HepG2 (cell line): ENCODE results near the gene MRPS34. TPM values are rescaled to one million over a fixed set of nuclear protein-coding genes. Genes with fewer than 3 reads are reported as not detected.
A peak's percentile ranks its signal among the peaks of the same experiment; 100 is the strongest.

Experiments
- ATAC-seq: fragments of 200-7000 bp; cut with Tn5 transposase; 3 replicates; pipeline ENCODE4 v1.9.1; 2020; ENCODE audit warnings: mild to moderate bottlenecking, moderate library complexity
- Bru-seq: library from RNA; stranded (reverse); fragments of 400-500 nt; gene quantifications from one replicate; lab custom pipeline; 2021; lab: Mats Ljungman, UMichigan
- BruChase-seq, 2 experiments: library from RNA; stranded (reverse); fragments of 400-500 nt; gene quantifications; one replicate each; lab custom pipeline; 2021; lab: Mats Ljungman, UMichigan
- BruUV-seq: library from RNA; stranded (reverse); fragments of 400-500 nt; replicated peaks from 2 replicates; lab custom pipeline; 2021; lab: Mats Ljungman, UMichigan
- CTCF ChIA-PET: fragments of 300-600 bp; formaldehyde crosslinking; extraction: SDS; loops from one replicate; lab custom pipeline; 2021; ENCODE audit warnings: low total read pairs, inconsistent platforms, low intra/inter-chr PET ratio; lab: Yijun Ruan, JAX
- POLR2A ChIA-PET: fragments of 350-600 bp; sonication (Branson Sonifier 250); formaldehyde crosslinking; loops from one replicate; lab custom pipeline; 2020; ENCODE audit warnings: antibody characterized with exemption, inconsistent platforms; lab: Yijun Ruan, JAX
- DNase-seq: peaks from one replicate; pipeline ENCODE4 v3.0.0-alpha.2; 2015; ENCODE audit warnings: low spot score
- FAIRE-seq: peaks from 3 replicates; lab custom pipeline; 2011; peaks lifted over from hg19 to GRCh38; lab: Jason Lieb, UNC
- H2AFZ ChIP-seq: one replicate; pipeline ENCODE4 v1.6.1; 2011; ENCODE audit warnings: low read length, inconsistent platforms
- H3K27ac ChIP-seq: fragments of 300-600 bp; 3 replicates; pipeline ENCODE4 v1.8.0; 2011; ENCODE audit warnings: mixed run types, mild to moderate bottlenecking, mixed read lengths, low read length, inconsistent platforms; ENCODE audit not compliant: insufficient read depth; ENCODE audit errors: extremely low read length
- H3K27me3 ChIP-seq, 2 experiments: fragments of 200-600 bp in 1 of 2; 2 replicates in 1 of 2; 3 replicates in 1 of 2; pipeline versions ENCODE4 v1.6.0 to v1.8.0; 2011; ENCODE audit warnings: low read length in 2 of 2, mild to moderate bottlenecking in 2 of 2, moderate library complexity in 2 of 2, inconsistent platforms in 1 of 2; ENCODE audit not compliant: insufficient read depth in 2 of 2, control insufficient read depth in 1 of 2
- H3K36me3 ChIP-seq, 2 experiments: fragments of 200-600 bp in 1 of 2; replicated peaks in 1 of 2; 2 replicates in 1 of 2; 3 replicates in 1 of 2; pipeline versions ENCODE4 v1.5.1 to v1.8.0; 2011; ENCODE audit warnings: low read length in 2 of 2, inconsistent platforms in 1 of 2; ENCODE audit not compliant: insufficient read depth in 2 of 2, control insufficient read depth in 1 of 2
- H3K4me1 ChIP-seq: 2 replicates; pipeline ENCODE4 v1.5.1; 2012; ENCODE audit warnings: low read length, inconsistent platforms; ENCODE audit not compliant: insufficient read depth
- H3K4me2 ChIP-seq: 2 replicates; pipeline ENCODE4 v1.6.0; 2011; ENCODE audit warnings: low read depth, low read length, inconsistent platforms
- H3K4me3 ChIP-seq, 3 experiments: fragments of 200-600 bp in 1 of 3; sonication (generic), shearing (Covaris generic) in 1 of 3; replicated peaks in 1 of 3; 2 replicates each; pipeline ENCODE4 v1.5.1; 2011 to 2016; ENCODE audit warnings: low read length in 3 of 3, inconsistent platforms in 2 of 3, low read depth in 2 of 3, mild to moderate bottlenecking in 2 of 3, control low read depth in 1 of 3, mixed read lengths in 1 of 3; ENCODE audit not compliant: insufficient read depth in 1 of 3
- H3K79me2 ChIP-seq: one replicate; pipeline ENCODE4 v1.6.1; 2011; ENCODE audit warnings: low read length, inconsistent platforms; ENCODE audit not compliant: insufficient read depth
- H3K9ac ChIP-seq: 2 replicates; pipeline ENCODE4 v1.6.0; 2011; ENCODE audit warnings: mild to moderate bottlenecking, low read depth, low read length, inconsistent platforms; ENCODE audit not compliant: insufficient read depth
- H3K9me3 ChIP-seq: 2 replicates; pipeline ENCODE4 v1.5.1; 2012; ENCODE audit warnings: mild to moderate bottlenecking, low read length
- H4K20me1 ChIP-seq: 2 replicates; pipeline ENCODE4 v1.6.0; 2011; ENCODE audit warnings: inconsistent platforms, mild to moderate bottlenecking, low read length, moderate library complexity; ENCODE audit not compliant: insufficient read depth
- CHD2 ChIP-seq: IDR thresholded peaks from 2 replicates; pipeline ENCODE4 v1.6.1; 2011; ENCODE audit warnings: low read depth, low read length, improper control_type of control experiment
- DMTF1 ChIP-seq: sonication (generic); formaldehyde crosslinking; IDR thresholded peaks from 2 replicates; pipeline ENCODE4 v1.4.0; 2020; ENCODE audit warnings: mild to moderate bottlenecking, missing genetic modification reagents
- ETV5 ChIP-seq: IDR thresholded peaks from 2 replicates; pipeline ENCODE4 v1.6.1; 2018; ENCODE audit warnings: missing biosample characterization, missing genetic modification reagents, inconsistent platforms, borderline replicate concordance
- NFKB2 ChIP-seq: sonication (generic); formaldehyde crosslinking; IDR thresholded peaks from 2 replicates; pipeline ENCODE4 v1.4.0; 2020; ENCODE audit warnings: missing genetic modification reagents, borderline replicate concordance
- PHF20 ChIP-seq: sonication (generic); formaldehyde crosslinking; IDR thresholded peaks from 2 replicates; pipeline ENCODE4 v1.5.0; 2020; ENCODE audit warnings: mild to moderate bottlenecking, missing genetic modification reagents
- SMAD9 ChIP-seq: sonication (generic); formaldehyde crosslinking; IDR thresholded peaks from 2 replicates; pipeline ENCODE4 v1.5.1; 2020; ENCODE audit warnings: mild to moderate bottlenecking, missing genetic modification reagents
- SPEN ChIP-seq: sonication (generic); formaldehyde crosslinking; IDR thresholded peaks from 2 replicates; pipeline ENCODE4 v1.5.1; 2020; ENCODE audit warnings: low read depth, mild to moderate bottlenecking, missing genetic modification reagents
- XBP1 ChIP-seq: sonication (generic); formaldehyde crosslinking; IDR thresholded peaks from 2 replicates; pipeline ENCODE4 v1.5.0; 2020; ENCODE audit warnings: missing genetic modification reagents
- ZNF329 ChIP-seq: sonication (generic); formaldehyde crosslinking; IDR thresholded peaks from 2 replicates; pipeline ENCODE4 v1.9.0; 2021; ENCODE audit warnings: low read depth, mild to moderate bottlenecking, missing genetic modification reagents
- ZNF556 ChIP-seq: sonication (generic); formaldehyde crosslinking; IDR thresholded peaks from 2 replicates; pipeline ENCODE4 v1.4.0; 2020; ENCODE audit warnings: mild to moderate bottlenecking, missing genetic modification reagents, borderline replicate concordance
- ZNF768 ChIP-seq: sonication (generic); formaldehyde crosslinking; IDR thresholded peaks from 2 replicates; pipeline ENCODE4 v1.4.0; 2020; ENCODE audit warnings: missing genetic modification reagents
- ZNF841 ChIP-seq: sonication (generic); formaldehyde crosslinking; IDR thresholded peaks from 2 replicates; pipeline ENCODE4 v1.8.1; 2023; ENCODE audit warnings: missing genetic modification reagents, borderline replicate concordance
- WGBS: methylation state at CpG from one replicate; pipeline ENCODE4 v1.1.6; 2017; ENCODE audit warnings: low lambda C conversion rate; 5-methylcytosine and 5-hydroxymethylcytosine counted together
- in situ Hi-C: cut with HindIII; loops from 2 replicates; pipeline ENCODE4 v1.10.0; 2017; ENCODE audit warnings: low pct_unique_long_range_greater_than_20kb; ENCODE audit not compliant: extremely low pct_ligation_motif_present
- intact Hi-C: fragments of 100-400 bp; cut with micrococcal nuclease; formaldehyde crosslinking; loops from one replicate; pipeline ENCODE4 v1.10.0; 2022; ENCODE audit not compliant: unreplicated experiment
- long read RNA-seq, 2 experiments: library from RNA in 1 of 2; library from polyadenylated mRNA in 1 of 2; stranded (forward) in 1 of 2; unstranded in 1 of 2; transcript quantifications; one replicate each; pipeline ENCODE4 v2.0.0, GENCODE V29; 2019 to 2022
- polyA minus RNA-seq, 3 experiments: library from RNA; depleted of rRNA, polyadenylated mRNA; stranded (reverse); fragments of >200 nt; gene quantifications; 2 replicates each; pipeline ENCODE4 v1.2.3, GENCODE V29; 2011; ENCODE audit warnings: low replicate concordance in 1 of 3
- polyA plus RNA-seq, 8 experiments: library from polyadenylated mRNA; depleted of rRNA in 3 of 8; stranded (reverse) in 7 of 8; unstranded in 1 of 8; fragments of >200 nt; fragmentation: Illumina TruSeq in 4 of 8; extraction: Trizol in 4 of 8; gene quantifications; 2 replicates each; pipeline versions ENCODE4 v1.2.1 to v1.2.3, GENCODE V29; 2011 to 2016; ENCODE audit warnings: low read depth in 4 of 8, missing spikeins in 1 of 8, mixed read lengths in 1 of 8; ENCODE audit not compliant: insufficient read depth in 1 of 8
- total RNA-seq, 5 experiments: library from RNA; depleted of rRNA; stranded (reverse); fragments of >200 nt; fragmentation: Illumina TruSeq; extraction: Trizol; gene quantifications; 2 replicates each; pipeline ENCODE4 v1.2.3, GENCODE V29; 2016; ENCODE audit warnings: low read depth in 1 of 5

MRPS34 gene
- total RNA-seq (2016; rRNA removed; fragmentation: Illumina TruSeq; extraction: Trizol) (129 and 131 TPM in 2 replicates), polyA plus RNA-seq (2011; rRNA removed) (61.3 and 63.5 TPM in 2 replicates), polyA minus RNA-seq (2011; rRNA and poly(A)+ RNA removed; ENCODE audit: low replicate concordance) (27.6 and 50.7 TPM in 2 replicates), Bru-seq, nascent RNA (percentile 84 among the genes with signal in this experiment), BruChase-seq, experiment 1, labeled RNA remaining after a 6-hour chase (percentile 96 among the genes with signal in this experiment), BruChase-seq, experiment 2, labeled RNA remaining after a 2-hour chase (percentile 92 among the genes with signal in this experiment)
- total RNA-seq (2016; cell fraction: cytosol; rRNA removed; fragmentation: Illumina TruSeq; extraction: Trizol; ENCODE audit: low read depth), result 34.5 and 36.0 TPM in 2 replicates
- total RNA-seq (2016; cell fraction: insoluble cytoplasmic fraction; rRNA removed; fragmentation: Illumina TruSeq; extraction: Trizol), result 130 and 146 TPM in 2 replicates
- total RNA-seq (2016; cell fraction: membrane; rRNA removed; fragmentation: Illumina TruSeq; extraction: Trizol), result 51.5 and 64.0 TPM in 2 replicates
- 59.6 and 64.6 TPM in 2 replicates for total RNA-seq (2016; cell fraction: nucleus; rRNA removed; fragmentation: Illumina TruSeq; extraction: Trizol)
- 70.4 and 99.7 TPM in 2 replicates for polyA plus RNA-seq (2011; cell fraction: cytosol; rRNA removed)
- polyA plus RNA-seq (2011; cell fraction: nucleus; rRNA removed), result 83.9 and 98.7 TPM in 2 replicates
- polyA plus RNA-seq (2012), result 48.9 and 50.7 TPM in 2 replicates
- polyA plus RNA-seq (2016; cell fraction: cytosol; fragmentation: Illumina TruSeq; extraction: Trizol; ENCODE audit: low read depth), result 42.4 and 48.9 TPM in 2 replicates
- polyA plus RNA-seq (2016; cell fraction: insoluble cytoplasmic fraction; fragmentation: Illumina TruSeq; extraction: Trizol; ENCODE audit: low read depth), result 212 and 241 TPM in 2 replicates
- polyA plus RNA-seq (2016; cell fraction: membrane; fragmentation: Illumina TruSeq; extraction: Trizol; ENCODE audit: low read depth), result 59.9 and 71.5 TPM in 2 replicates
- polyA plus RNA-seq (2016; cell fraction: nucleus; fragmentation: Illumina TruSeq; extraction: Trizol; ENCODE audit: insufficient read depth, low read depth), result 154 and 163 TPM in 2 replicates
- polyA minus RNA-seq (2011; cell fraction: cytosol; rRNA and poly(A)+ RNA removed), result 25.2 and 30.8 TPM in 2 replicates
- polyA minus RNA-seq (2011; cell fraction: nucleus; rRNA and poly(A)+ RNA removed), result 21.9 and 29.5 TPM in 2 replicates
- long read RNA-seq, experiment 1, transcript MRPS34-202 (3 exons, 1,024 nt), result major isoform, 196 of 262 reads
- long read RNA-seq, experiment 1, transcript MRPS34-203 (2 exons, 713 nt), result minor isoform, 10 of 262 reads
- long read RNA-seq, experiment 1, transcript MRPS34-201 (3 exons, 1,040 nt), result minor isoform, 31 of 262 reads
- long read RNA-seq, experiment 1, partial matches to known transcripts, result 12 of 262 reads
- long read RNA-seq, experiment 1, other reads (novel, unspliced or antisense), result 13 of 262 reads
- long read RNA-seq, experiment 2, transcript MRPS34-201 (3 exons, 1,040 nt), result minor isoform, 22 of 276 reads
- long read RNA-seq, experiment 2, transcript MRPS34-203 (2 exons, 713 nt), result minor isoform, 8 of 276 reads
- long read RNA-seq, experiment 2, transcript MRPS34-202 (3 exons, 1,024 nt), result major isoform, 209 of 276 reads
- long read RNA-seq, experiment 2, partial matches to known transcripts, result 20 of 276 reads
- long read RNA-seq, experiment 2, other reads (novel, unspliced or antisense), result 17 of 276 reads

- TSS peak; percentile 48 for BruUV-seq
- no peak within 1 kb of the TSS for H2AFZ ChIP-seq
- ChIA-PET POLR2A (interaction anchor here (0.8 to 1.9 kb wide), 14 partner anchors 10 to 192 kb away, joined by 3 to 38 read pairs (median 4); partner anchors contain the start of genes FAHD1, HAGH, IGFALS and JPT2), CTCF (interaction anchor here (1.8 to 2.2 kb wide), 2 partner anchors 40 to 51 kb away, joined by 9 to 11 read pairs; no protein-coding TSS in a partner anchor)
- H3K27me3 ChIP-seq, result no peaks in the 10 kb centered on the region; a peak in 2 of 5 replicates
- H3K4me1 ChIP-seq, result peaks cover 12% of the 10 kb centered on the region
- DNase-seq, result peak; percentile 78
- no peaks in the 10 kb centered on the region for H4K20me1 ChIP-seq
- peak within 1 kb of the TSS; percentile 94 to 96 (median 95) for H3K4me3 ChIP-seq
- WGBS, result 0% methylated on average over 1 of the region's 108 CpGs
- H3K36me3 ChIP-seq, result peaks cover 6 to 22% of the 10 kb centered on the region in 2 experiments; a peak in 4 of 5 replicates
- FAIRE-seq, result no peak
- H3K9me3 ChIP-seq, result no peaks in the 10 kb centered on the region
- peak within 1 kb of the TSS; percentile 90 for H3K27ac ChIP-seq
- ATAC-seq, result peak; percentile 70
- H3K4me2 ChIP-seq, result peak within 1 kb of the TSS; percentile 91
- in situ Hi-C loops (no loop called here), intact Hi-C loops (loop anchor here (5.0 kb wide), 1 partner anchor 39 kb away; no protein-coding TSS in a partner anchor)
- peak within 1 kb of the TSS; percentile 99 for H3K9ac ChIP-seq
- H3K79me2 ChIP-seq, result peaks cover 30% of the 10 kb centered on the region
- TF ChIP-seq SPEN (CRISPR knock-in tag), result peak; percentile 92
- 0 out of 2 replicates have a peak, but pooled peaks have one; percentile 74 for TF ChIP-seq DMTF1 (CRISPR knock-in tag)
- no peak for TF ChIP-seq ZNF841 (CRISPR knock-in tag)
- TF ChIP-seq NFKB2 (CRISPR knock-in tag), result peak; percentile 72; the same call in 1 of the 2 replicates
- TF ChIP-seq CHD2, result peak; percentile 21; the same call in 1 of the 2 replicates
- TF ChIP-seq XBP1, result no peak
- peak; percentile 82 for TF ChIP-seq ZNF329 (CRISPR knock-in tag)
- TF ChIP-seq ZNF768, result peak; percentile 83; the same call in 1 of the 2 replicates
- TF ChIP-seq SMAD9 (CRISPR knock-in tag), result no peak
- TF ChIP-seq ETV5, result peak; percentile 93
- peak; percentile 92 for TF ChIP-seq ZNF556 (CRISPR knock-in tag)
- TF ChIP-seq PHF20, result peak; percentile 95
Measured at GRCh38 chr16:1772908-1773702, at the start of gene MRPS34. Gene MRPS34, minus strand, starts transcription at chr16:1773134. Its CDS starts 15 bp downstream, at chr16:1773119.
